ENCODE measurements around the gene PPP2R2C. TPM values are rescaled to one million over a fixed set of nuclear protein-coding genes. Genes with fewer than 3 reads are reported as not detected.

Gene PPP2R2C
- total and polyA plus RNA-seq, 2 of the 4 experiments (the other 2 are of a cell fraction), result 0.03 TPM; not detected in 1

- TF ChIP-seq RFX5 (IDR thresholded peaks at IDR 0.05; ENCODE audit: low read depth, low read length) (no peak), CEBPB (IDR thresholded peaks at IDR 0.05; ENCODE audit: low read depth, low read length) (no peak), MAZ (IDR thresholded peaks at IDR 0.05; ENCODE audit: borderline replicate concordance, low read depth, low read length) (no peak), NFE2L2 (IDR thresholded peaks at IDR 0.05; ENCODE audit: low read depth, low read length) (no peak), ELK1 (IDR thresholded peaks at IDR 0.05; ENCODE audit: borderline replicate concordance, low read depth, low read length) (no peak), POLR2A (IDR thresholded peaks at IDR 0.05; ENCODE audit: low read depth, low read length) (no peak), CHD1 (IDR thresholded peaks at IDR 0.05; ENCODE audit: low read depth, low read length) (no peak), BHLHE40 (IDR thresholded peaks at IDR 0.05; ENCODE audit: low read depth, low read length) (no peak), FOS (IDR thresholded peaks at IDR 0.05; ENCODE audit: low read depth, low read length) (no peak), RCOR1 (IDR thresholded peaks at IDR 0.05; ENCODE audit: insufficient replicate concordance, low read length) (no peak), SMC3 (IDR thresholded peaks at IDR 0.05; ENCODE audit: low read depth, low read length) (no peak), MAFK (IDR thresholded peaks at IDR 0.05; ENCODE audit: low read depth, low read length) (no peak), RAD21 (IDR thresholded peaks at IDR 0.05; ENCODE audit: low read length) (no peak), MXI1 (IDR thresholded peaks at IDR 0.05; ENCODE audit: borderline replicate concordance, low read depth, low read length) (no peak)
- TF ChIP-seq, protein P1, sequence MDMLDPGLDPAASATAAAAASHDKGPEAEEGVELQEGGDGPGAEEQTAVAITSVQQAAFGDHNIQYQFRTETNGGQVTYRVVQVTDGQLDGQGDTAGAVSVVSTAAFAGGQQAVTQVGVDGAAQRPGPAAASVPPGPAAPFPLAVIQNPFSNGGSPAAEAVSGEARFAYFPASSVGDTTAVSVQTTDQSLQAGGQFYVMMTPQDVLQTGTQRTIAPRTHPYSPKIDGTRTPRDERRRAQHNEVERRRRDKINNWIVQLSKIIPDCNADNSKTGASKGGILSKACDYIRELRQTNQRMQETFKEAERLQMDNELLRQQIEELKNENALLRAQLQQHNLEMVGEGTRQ (IDR thresholded peaks at IDR 0.05; ENCODE audit: low read depth, low read length), result no peak
- TF ChIP-seq, protein P2, sequence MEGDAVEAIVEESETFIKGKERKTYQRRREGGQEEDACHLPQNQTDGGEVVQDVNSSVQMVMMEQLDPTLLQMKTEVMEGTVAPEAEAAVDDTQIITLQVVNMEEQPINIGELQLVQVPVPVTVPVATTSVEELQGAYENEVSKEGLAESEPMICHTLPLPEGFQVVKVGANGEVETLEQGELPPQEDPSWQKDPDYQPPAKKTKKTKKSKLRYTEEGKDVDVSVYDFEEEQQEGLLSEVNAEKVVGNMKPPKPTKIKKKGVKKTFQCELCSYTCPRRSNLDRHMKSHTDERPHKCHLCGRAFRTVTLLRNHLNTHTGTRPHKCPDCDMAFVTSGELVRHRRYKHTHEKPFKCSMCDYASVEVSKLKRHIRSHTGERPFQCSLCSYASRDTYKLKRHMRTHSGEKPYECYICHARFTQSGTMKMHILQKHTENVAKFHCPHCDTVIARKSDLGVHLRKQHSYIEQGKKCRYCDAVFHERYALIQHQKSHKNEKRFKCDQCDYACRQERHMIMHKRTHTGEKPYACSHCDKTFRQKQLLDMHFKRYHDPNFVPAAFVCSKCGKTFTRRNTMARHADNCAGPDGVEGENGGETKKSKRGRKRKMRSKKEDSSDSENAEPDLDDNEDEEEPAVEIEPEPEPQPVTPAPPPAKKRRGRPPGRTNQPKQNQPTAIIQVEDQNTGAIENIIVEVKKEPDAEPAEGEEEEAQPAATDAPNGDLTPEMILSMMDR (conservative IDR thresholded peaks at IDR 0.05; ENCODE audit: low read depth, low read length), result no peak
- Histone ChIP-seq H3K27ac (ENCODE audit: insufficient read depth, low read length) (no peak overlapping the region), H2BK20ac (ENCODE audit: low read depth, low read length) (no peak overlapping the region), H4K91ac (ENCODE audit: insufficient read depth, low read depth, low read length) (no peak overlapping the region), H2AFZ (replicated peaks; ENCODE audit: low read length, poor library complexity) (no peak overlapping the region), H3K18ac (ENCODE audit: low read depth, low read length) (no peak overlapping the region), H4K5ac (ENCODE audit: low read depth, low read length) (no peak overlapping the region), H3K4me2 (ENCODE audit: low read depth, low read length) (no peak overlapping the region), H3K9me3 (ENCODE audit: control insufficient read depth, insufficient read depth, low read length) (no peaks in the 10 kb centered on the region), H2AK9ac (replicated peaks; ENCODE audit: low read depth, low read length, poor library complexity) (no peak overlapping the region), H3K4me3 (ENCODE audit: insufficient read depth, low read depth, low read length) (no peak overlapping the region), H4K20me1 (ENCODE audit: insufficient read depth, low read length) (no peaks in the 10 kb centered on the region), H3K27me3 (ENCODE audit: control insufficient read depth, insufficient read depth, low read length) (peaks cover 6% of the 10 kb centered on the region), H4K8ac (ENCODE audit: low read depth in 2 of 2, low read length in 2 of 2) (no peak overlapping the region), H3K4ac (ENCODE audit: low read depth, low read length) (no peak overlapping the region), H2BK120ac (ENCODE audit: low read depth, low read length) (no peak overlapping the region), H3K4me1 (ENCODE audit: control insufficient read depth, insufficient read depth, low read length) (no peaks in the 10 kb centered on the region), H2BK5ac (ENCODE audit: low read depth, low read length, poor library complexity, severe bottlenecking) (no peak overlapping the region), H3K14ac (replicated peaks; ENCODE audit: low read depth, low read length) (no peak overlapping the region), H3K9me1 (ENCODE audit: insufficient read depth, low read length) (no peaks in the 10 kb centered on the region), H3K56ac (ENCODE audit: extremely low read depth, insufficient read depth, low read length) (no peak overlapping the region), H2BK15ac (ENCODE audit: low read depth, low read length) (no peak overlapping the region), H3K9ac (ENCODE audit: low read depth, low read length) (no peak overlapping the region), H2AK5ac (ENCODE audit: low read depth, low read length) (no peak overlapping the region), H3K23ac (ENCODE audit: low read depth, low read length) (no peak overlapping the region), H3K79me1 (ENCODE audit: low read depth in 1 of 2, low read length in 2 of 2) (no peaks in the 10 kb centered on the region), H3K36me3 (ENCODE audit: control insufficient read depth, insufficient read depth, low read length) (no peaks in the 10 kb centered on the region)
- 56% methylated on average over 5 of the region's 15 CpGs; no CpG with 5 or more reads in 1 of the 2 experiments for WGBS, 2 experiments (ENCODE audit: extremely low coverage in 2 of 2, insufficient read length in 1 of 2)
- POLR2A ChIA-PET (ENCODE audit: unreplicated experiment), result no interaction called here
- BruUV-seq (replicated peaks), result no TSS peak
- intact Hi-C loops (cut with micrococcal nuclease), result no loop called here
- ATAC-seq (ENCODE audit: low read depth), result no peak
- CTCF ChIA-PET, result no interaction called here
- in situ Hi-C loops (cut with MboI; ENCODE audit: low sequenced_read_pairs), result no loop called here
- DNase-seq, result no peak
- dilution Hi-C loops (cut with HindIII; ENCODE audit: low sequenced_read_pairs, unreplicated experiment), result no loop called here
These were observed 118.3 kb downstream of the PPP2R2C start for GRCh38 chr4:6354119-6354518.

Measured in IMR-90 (cell line).